ENCODE data around the gene RNF144A.

DNA sequence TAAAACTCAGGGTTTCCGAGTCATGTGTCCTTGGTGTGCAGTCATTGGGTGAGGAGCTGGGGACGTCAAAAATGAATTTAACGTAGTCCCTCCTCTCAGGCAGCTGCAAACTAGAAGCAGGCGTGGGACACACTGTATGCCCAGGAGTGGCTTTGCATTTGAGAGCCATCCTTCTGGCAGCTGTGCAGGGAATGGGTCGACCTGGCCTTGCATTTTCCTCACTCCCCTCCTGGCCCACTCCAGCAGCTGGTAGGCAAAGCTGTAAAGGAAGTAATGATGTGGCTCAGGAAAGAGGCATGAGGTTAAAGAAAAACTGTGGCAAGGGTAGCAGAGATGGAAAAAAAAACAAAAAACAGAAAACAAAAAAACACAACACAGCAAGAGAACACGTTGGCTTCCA lies 46.5 kb downstream of the RNF144A start:
- TF ChIP-seq, protein P1, sequence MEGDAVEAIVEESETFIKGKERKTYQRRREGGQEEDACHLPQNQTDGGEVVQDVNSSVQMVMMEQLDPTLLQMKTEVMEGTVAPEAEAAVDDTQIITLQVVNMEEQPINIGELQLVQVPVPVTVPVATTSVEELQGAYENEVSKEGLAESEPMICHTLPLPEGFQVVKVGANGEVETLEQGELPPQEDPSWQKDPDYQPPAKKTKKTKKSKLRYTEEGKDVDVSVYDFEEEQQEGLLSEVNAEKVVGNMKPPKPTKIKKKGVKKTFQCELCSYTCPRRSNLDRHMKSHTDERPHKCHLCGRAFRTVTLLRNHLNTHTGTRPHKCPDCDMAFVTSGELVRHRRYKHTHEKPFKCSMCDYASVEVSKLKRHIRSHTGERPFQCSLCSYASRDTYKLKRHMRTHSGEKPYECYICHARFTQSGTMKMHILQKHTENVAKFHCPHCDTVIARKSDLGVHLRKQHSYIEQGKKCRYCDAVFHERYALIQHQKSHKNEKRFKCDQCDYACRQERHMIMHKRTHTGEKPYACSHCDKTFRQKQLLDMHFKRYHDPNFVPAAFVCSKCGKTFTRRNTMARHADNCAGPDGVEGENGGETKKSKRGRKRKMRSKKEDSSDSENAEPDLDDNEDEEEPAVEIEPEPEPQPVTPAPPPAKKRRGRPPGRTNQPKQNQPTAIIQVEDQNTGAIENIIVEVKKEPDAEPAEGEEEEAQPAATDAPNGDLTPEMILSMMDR (IDR thresholded peaks at IDR 0.05; ENCODE audit: low read length): no peak
- TF ChIP-seq EZH2phosphoT487 (IDR thresholded peaks at IDR 0.05; ENCODE audit: low read length): no peak

Measured in MM.1S (cell line).